Naive B cell (primary cell): ENCODE data around the gene FAF1. TPM values are rescaled to one million over a fixed set of nuclear protein-coding genes. Genes with fewer than 3 reads are reported as not detected.
A peak's percentile ranks its signal among the peaks of the same experiment; 100 is the strongest.
"Not testable (repeated sequence)": the region's sequence is repeated elsewhere in the genome, so short reads cannot be mapped to it uniquely, and the experiment has no call there.

Source experiments
- ATAC-seq, 2 donors: fragments of 150-1000 bp; cut with Tn5 transposase; 2 replicates each; pipeline ENCODE4 v1.10.0; 2021; ENCODE audit warnings: low read depth in 2 of 2, mild to moderate bottlenecking in 2 of 2, moderate library complexity in 2 of 2
- DNase-seq: peaks from one replicate; pipeline ENCODE4 v3.0.0; 2022
- H3K27ac Mint-ChIP-seq, 6 donors: one replicate each; pipeline ENCODE4 v1.8.0; 2020 to 2022; ENCODE audit warnings: mild to moderate bottlenecking in 6 of 6, mixed read lengths in 6 of 6, moderate library complexity in 5 of 6, inconsistent platforms in 2 of 6
- H3K27me3 Mint-ChIP-seq, 3 donors: one replicate each; pipeline ENCODE4 v1.8.0; 2021 to 2022; ENCODE audit warnings: mixed read lengths in 3 of 3, mild to moderate bottlenecking in 1 of 3
- H3K36me3 Mint-ChIP-seq, 2 donors: one replicate each; pipeline ENCODE4 v1.8.0; 2020 to 2022; ENCODE audit warnings: mixed read lengths in 2 of 2, inconsistent platforms in 1 of 2, mild to moderate bottlenecking in 1 of 2
- H3K4me1 Mint-ChIP-seq, 3 donors: one replicate each; pipeline ENCODE4 v1.8.0; 2020 to 2022; ENCODE audit warnings: mixed read lengths in 3 of 3, inconsistent platforms in 1 of 3, mild to moderate bottlenecking in 1 of 3, moderate library complexity in 1 of 3
- H3K4me3 Mint-ChIP-seq, 8 donors: one replicate each; pipeline ENCODE4 v1.8.0; 2020 to 2022; ENCODE audit warnings: mild to moderate bottlenecking in 8 of 8, mixed read lengths in 8 of 8, moderate library complexity in 8 of 8, inconsistent platforms in 2 of 8
- H3K9me3 Mint-ChIP-seq, 7 donors: one replicate each; pipeline ENCODE4 v1.8.0; 2020 to 2022; ENCODE audit warnings: mixed read lengths in 7 of 7, mild to moderate bottlenecking in 5 of 7, inconsistent platforms in 2 of 7, moderate library complexity in 1 of 7
- polyA plus RNA-seq, 6 donors: library from polyadenylated mRNA; unstranded; fragments of 300-500 nt; fragmentation: Illumina TruSeq; gene quantifications; one replicate each; pipeline ENCODE4 v1.2.3, GENCODE V29; 2021; ENCODE audit warnings: low read depth in 6 of 6

Gene FAF1
- polyA plus RNA-seq, 6 donors from 2014 or later = 36.4 to 66.5 (median 43.2) TPM

GRCh38 chr1:50727578-50727977 lies 232.5 kb downstream of the FAF1 start:
- not testable (repeated sequence) for H3K36me3 Mint-ChIP-seq

GRCh38 chr1:50724626-50725286 lies 235.3 kb downstream of the FAF1 start:
- DNase-seq (peak; percentile 42), ATAC-seq (peak; percentile 85 to 91)
- Mint-ChIP-seq H3K36me3 (peaks cover 5 to 7% of the 10 kb centered on the region in 2 donors), H3K4me3 (peak overlapping the region; percentile 10 to 71 (median 52)), H3K27me3 (no peaks in the 10 kb centered on the region), H3K27ac (peak overlapping the region; percentile 61 to 90 (median 83)), H3K9me3 (peaks cover 0 to 5% (median 3%) of the 10 kb centered on the region in 7 donors), H3K4me1 (peaks cover 38 to 44% (median 42%) of the 10 kb centered on the region in 3 donors)

More at GRCh38 chr1:50727578-50727977, 232.5 kb downstream of the FAF1 start:
- Mint-ChIP-seq H3K27ac (peak overlapping the region in 2 of 6 donors; percentile 14 to 42), H3K4me1 (peaks cover 28 to 37% (median 36%) of the 10 kb centered on the region in 3 donors)
- not testable (repeated sequence) for H3K27me3 Mint-ChIP-seq, H3K4me3 Mint-ChIP-seq, DNase-seq, ATAC-seq, H3K9me3 Mint-ChIP-seq

GRCh38 chr1:50720457-50721053 lies 239.5 kb downstream of the FAF1 start:
- peaks cover 34 to 42% (median 36%) of the 10 kb centered on the region in 3 donors for H3K4me1 Mint-ChIP-seq
- H3K36me3 Mint-ChIP-seq = peaks cover 11 to 14% of the 10 kb centered on the region in 2 donors
- H3K27ac Mint-ChIP-seq = peak overlapping the region in 3 of 6 donors; percentile 5 to 34 (median 19)
- no peaks in the 10 kb centered on the region for H3K27me3 Mint-ChIP-seq
- DNase-seq (no peak), ATAC-seq (no peak)
- H3K4me3 Mint-ChIP-seq = peak overlapping the region in 1 of 8 donors; percentile 53
- peaks cover 0 to 6% (median 4%) of the 10 kb centered on the region in 7 donors for H3K9me3 Mint-ChIP-seq

DNA sequence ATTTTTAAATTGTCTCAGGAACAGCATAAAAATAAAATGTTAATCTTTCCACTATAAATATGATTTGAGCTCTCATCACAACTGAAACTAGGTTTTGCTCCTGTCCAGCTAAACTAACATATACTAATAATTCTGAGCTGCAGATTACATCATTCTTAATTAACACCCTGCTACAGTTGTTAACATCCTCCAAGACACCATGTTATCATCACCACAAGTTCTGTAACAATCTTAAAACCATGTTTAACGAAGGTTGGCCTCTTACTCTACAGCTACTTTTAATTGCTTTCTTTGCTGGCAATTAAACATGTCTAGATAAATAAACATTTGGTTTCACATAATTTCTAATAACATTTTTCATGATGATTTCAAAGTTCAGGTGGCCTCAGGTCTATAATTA lies 240.9 kb downstream of the FAF1 start:
- H3K27ac Mint-ChIP-seq = no peak overlapping the region
- no peak for DNase-seq
- H3K36me3 Mint-ChIP-seq = peaks cover 11 to 14% of the 10 kb centered on the region in 2 donors
- peaks cover 24 to 28% (median 25%) of the 10 kb centered on the region in 3 donors for H3K4me1 Mint-ChIP-seq
- no peak overlapping the region for H3K4me3 Mint-ChIP-seq
- no peaks in the 10 kb centered on the region for H3K27me3 Mint-ChIP-seq
- no peak for ATAC-seq
- H3K9me3 Mint-ChIP-seq = peaks cover 0 to 6% (median 4%) of the 10 kb centered on the region in 7 donors

DNA sequence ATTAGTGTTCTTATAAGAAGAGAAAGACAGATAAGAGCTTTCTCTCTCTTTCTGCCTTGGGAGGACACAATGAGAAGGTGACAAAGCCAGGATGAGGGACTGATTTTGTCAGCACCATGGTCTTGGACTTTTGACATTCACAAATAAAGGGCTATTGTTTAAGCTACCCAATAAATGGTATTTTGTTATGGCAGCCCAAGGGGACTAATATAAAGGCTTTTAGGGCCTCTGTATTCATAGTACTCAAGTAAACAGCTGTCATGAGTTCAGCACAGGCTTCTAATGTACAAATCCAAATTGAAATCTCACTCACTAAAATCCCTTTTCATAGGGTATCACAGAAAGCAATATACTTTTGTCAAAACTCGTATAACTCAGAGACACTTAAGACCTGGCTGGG lies 242.7 kb downstream of the FAF1 start:
- H3K27me3 Mint-ChIP-seq = no peaks in the 10 kb centered on the region
- no peak for DNase-seq
- peaks cover 8 to 12% (median 10%) of the 10 kb centered on the region in 3 donors for H3K4me1 Mint-ChIP-seq
- peaks cover 0 to 3% (median 0%) of the 10 kb centered on the region in 7 donors for H3K9me3 Mint-ChIP-seq
- ATAC-seq = no peak
- no peak overlapping the region for H3K4me3 Mint-ChIP-seq
- H3K27ac Mint-ChIP-seq = no peak overlapping the region
- H3K36me3 Mint-ChIP-seq = peaks cover 6% of the 10 kb centered on the region in 2 donors

GRCh38 chr1:50716455-50716854 lies 243.6 kb downstream of the FAF1 start:
- H3K9me3 Mint-ChIP-seq = not testable (repeated sequence)

DNA sequence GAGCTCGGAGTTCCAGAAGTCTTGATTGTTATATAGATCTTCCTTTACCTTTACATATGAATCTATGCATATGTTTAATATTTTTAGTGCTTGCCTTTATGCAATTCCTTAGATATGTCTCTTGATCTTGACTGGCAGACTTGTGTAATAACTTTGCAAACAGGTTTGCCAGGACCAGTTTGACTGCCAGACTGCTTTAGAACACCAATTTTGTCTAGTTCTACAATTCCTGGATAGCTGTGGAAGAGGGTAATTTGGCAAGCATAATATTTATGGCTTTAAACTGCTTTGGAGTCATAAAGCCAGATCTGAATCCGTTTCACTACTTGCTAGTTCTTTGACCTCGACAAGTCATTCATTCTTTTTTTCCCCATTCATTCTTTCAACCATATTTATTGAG lies 250.0 kb downstream of the FAF1 start:
- no peak overlapping the region for H3K4me3 Mint-ChIP-seq
- no peaks in the 10 kb centered on the region for H3K9me3 Mint-ChIP-seq
- peaks cover 0 to 10% (median 9%) of the 10 kb centered on the region in 3 donors for H3K4me1 Mint-ChIP-seq
- H3K27me3 Mint-ChIP-seq = no peaks in the 10 kb centered on the region
- DNase-seq (no peak), ATAC-seq (no peak)
- H3K36me3 Mint-ChIP-seq = no peaks in the 10 kb centered on the region
- H3K27ac Mint-ChIP-seq = no peak overlapping the region

More at GRCh38 chr1:50716455-50716854, 243.6 kb downstream of the FAF1 start:
- H3K27me3 Mint-ChIP-seq, ATAC-seq, H3K4me1 Mint-ChIP-seq, H3K27ac Mint-ChIP-seq, H3K4me3 Mint-ChIP-seq, DNase-seq, H3K36me3 Mint-ChIP-seq: not testable (repeated sequence)

DNA sequence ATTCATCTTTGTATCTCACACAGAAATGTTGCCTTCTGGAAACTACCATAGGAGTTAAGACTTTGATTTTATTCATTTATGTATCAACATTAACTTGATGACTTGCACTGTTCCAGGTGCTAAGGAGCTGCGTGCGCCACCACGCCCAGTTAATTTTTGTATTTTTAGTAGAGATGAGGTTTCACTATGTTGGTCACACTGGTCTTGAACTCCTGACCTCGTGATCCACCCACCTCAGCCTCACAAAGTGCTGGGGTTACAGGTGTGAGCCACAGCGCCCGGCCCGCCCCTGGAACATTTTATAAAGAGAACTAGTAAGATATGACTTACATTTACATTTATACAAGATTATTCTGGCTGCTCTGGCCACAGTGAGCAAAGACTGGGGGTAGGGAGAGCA lies 252.2 kb downstream of the FAF1 start:
- peak overlapping the region in 3 of 6 donors; percentile 0 to 75 (median 69) for H3K27ac Mint-ChIP-seq
- no peak for ATAC-seq

DNA sequence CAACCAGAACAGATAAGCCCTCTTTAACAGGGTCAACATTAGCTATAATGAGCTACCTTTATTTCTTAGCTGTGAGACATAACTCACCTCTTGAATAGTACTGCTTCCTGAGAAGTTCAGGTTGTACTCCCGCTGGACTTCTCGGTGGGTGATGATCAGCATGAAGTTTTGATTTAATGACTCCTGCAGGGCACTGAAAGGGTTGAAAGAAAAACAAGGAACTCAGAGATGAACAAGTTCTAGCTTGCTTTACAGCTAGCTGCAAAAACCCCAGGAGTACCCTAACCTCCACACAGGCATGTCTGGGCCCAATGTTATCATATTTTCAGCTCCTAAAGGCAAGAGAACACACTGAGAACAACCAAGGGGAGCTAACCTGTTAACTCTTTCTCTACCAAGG lies 254.4 kb downstream of the FAF1 start:
- no peaks in the 10 kb centered on the region for H3K9me3 Mint-ChIP-seq
- no peak for DNase-seq
- H3K27me3 Mint-ChIP-seq = no peaks in the 10 kb centered on the region
- peaks cover 0 to 4% of the 10 kb centered on the region in 2 donors for H3K36me3 Mint-ChIP-seq
- peak overlapping the region in 1 of 6 donors; percentile 25 for H3K27ac Mint-ChIP-seq
- no peak overlapping the region for H3K4me3 Mint-ChIP-seq
- ATAC-seq = no peak
- H3K4me1 Mint-ChIP-seq = peaks cover 0 to 11% (median 10%) of the 10 kb centered on the region in 3 donors

More for the DNA sequence above, 252.2 kb downstream of the FAF1 start:
- Mint-ChIP-seq H3K36me3 (peaks cover 0 to 4% of the 10 kb centered on the region in 2 donors), H3K4me3 (no peak overlapping the region), H3K27me3 (no peaks in the 10 kb centered on the region), H3K9me3 (no peaks in the 10 kb centered on the region), H3K4me1 (peaks cover 0 to 14% (median 10%) of the 10 kb centered on the region in 3 donors)
- DNase-seq = no peak

- DNase-seq (no peak), ATAC-seq (no peak)
- Mint-ChIP-seq H3K4me3 (no peak overlapping the region), H3K9me3 (no peaks in the 10 kb centered on the region), H3K36me3 (peaks cover 5 to 8% of the 10 kb centered on the region in 2 donors), H3K27ac (peak overlapping the region in 1 of 6 donors; percentile 26), H3K27me3 (no peaks in the 10 kb centered on the region), H3K4me1 (peaks cover 0 to 14% (median 11%) of the 10 kb centered on the region in 3 donors)
These were observed 255.0 kb downstream of the FAF1 start for GRCh38 chr1:50705041-50705440.

- peak; percentile 11 for DNase-seq
These were observed 255.9 kb downstream of the FAF1 start for GRCh38 chr1:50704126-50704525.

GRCh38 chr1:50703240-50703639 lies 256.8 kb downstream of the FAF1 start:
- ATAC-seq (no peak), DNase-seq (no peak)
- Mint-ChIP-seq H3K27me3 (no peaks in the 10 kb centered on the region), H3K27ac (no peak overlapping the region), H3K9me3 (no peaks in the 10 kb centered on the region), H3K4me1 (peaks cover 0 to 9% (median 7%) of the 10 kb centered on the region in 3 donors), H3K4me3 (no peak overlapping the region), H3K36me3 (peaks cover 7 to 9% of the 10 kb centered on the region in 2 donors)

More at GRCh38 chr1:50704126-50704525, 255.9 kb downstream of the FAF1 start:
- peaks cover 7 to 9% of the 10 kb centered on the region in 2 donors for H3K36me3 Mint-ChIP-seq
- H3K27ac Mint-ChIP-seq = no peak overlapping the region
- peaks cover 0 to 15% (median 11%) of the 10 kb centered on the region in 3 donors for H3K4me1 Mint-ChIP-seq
- no peaks in the 10 kb centered on the region for H3K27me3 Mint-ChIP-seq
- peak; percentile 28 to 37 for ATAC-seq
- no peaks in the 10 kb centered on the region for H3K9me3 Mint-ChIP-seq
- no peak overlapping the region for H3K4me3 Mint-ChIP-seq

- Mint-ChIP-seq H3K9me3 (no peaks in the 10 kb centered on the region), H3K4me3 (no peak overlapping the region), H3K27me3 (no peaks in the 10 kb centered on the region), H3K4me1 (peaks cover 0 to 5% (median 4%) of the 10 kb centered on the region in 3 donors), H3K36me3 (peaks cover 7 to 9% of the 10 kb centered on the region in 2 donors), H3K27ac (no peak overlapping the region)
- ATAC-seq (no peak), DNase-seq (no peak)
These were observed 257.7 kb downstream of the FAF1 start for GRCh38 chr1:50702395-50702794.
